WTC11 (cell line): ENCODE data around the gene SIM1. TPM values are rescaled to one million over a fixed set of nuclear protein-coding genes. Genes with fewer than 3 reads are reported as not detected.

Source experiments
- ATAC-seq: fragments of 200-7000 bp; cut with Tn5 transposase; 2 replicates; pipeline ENCODE4 v1.10.0; 2021; ENCODE audit warnings: mild to moderate bottlenecking, moderate library complexity
- CTCF ChIA-PET: fragments of 300-600 bp; sonication (Branson Sonifier 250); formaldehyde crosslinking; loops from one replicate; lab custom pipeline; 2021; ENCODE audit warnings: antibody characterized with exemption; lab: Charles Lee
- POLR2A ChIA-PET: fragments of 350-600 bp; sonication (Branson Sonifier 250); formaldehyde crosslinking; loops from one replicate; lab custom pipeline; 2021; ENCODE audit warnings: antibody characterized with exemption; lab: Charles Lee
- DNase-seq: peaks from one replicate; pipeline ENCODE4 v3.0.0; 2021; ENCODE audit warnings: low spot score
- H3K27ac Mint-ChIP-seq: 2 replicates; pipeline ENCODE4 v1.8.0; 2021; ENCODE audit warnings: mixed read lengths
- H3K27me3 Mint-ChIP-seq: 2 replicates; pipeline ENCODE4 v1.8.0; 2021; ENCODE audit warnings: low read depth, mild to moderate bottlenecking, moderate library complexity, mixed read lengths
- H3K36me3 Mint-ChIP-seq: 2 replicates; pipeline ENCODE4 v1.8.0; 2021; ENCODE audit warnings: mixed read lengths
- H3K4me1 Mint-ChIP-seq: 2 replicates; pipeline ENCODE4 v1.8.0; 2022; ENCODE audit warnings: mixed read lengths
- H3K4me3 Mint-ChIP-seq: 2 replicates; pipeline ENCODE4 v1.8.0; 2021; ENCODE audit warnings: mild to moderate bottlenecking, moderate library complexity, mixed read lengths
- H3K9me3 Mint-ChIP-seq: 2 replicates; pipeline ENCODE4 v1.8.0; 2021; ENCODE audit warnings: mixed read lengths
- ATF2 ChIP-seq: sonication (generic); formaldehyde crosslinking; IDR thresholded peaks from 2 replicates; pipeline ENCODE4 v1.8.1; 2022; ENCODE audit warnings: low read depth, missing genetic modification reagents, borderline replicate concordance
- ESRRA ChIP-seq: sonication (generic); formaldehyde crosslinking; IDR thresholded peaks from 2 replicates; pipeline ENCODE4 v1.8.1; 2022; ENCODE audit warnings: mild to moderate bottlenecking, missing genetic modification reagents, borderline replicate concordance
- GRHL2 ChIP-seq: fragments of 250-450 bp; sonication (Bioruptor Pico); IDR thresholded peaks from 2 replicates; pipeline ENCODE4 v1.8.0; 2022; ENCODE audit warnings: mild to moderate bottlenecking, moderate library complexity; ENCODE audit not compliant: insufficient replicate concordance, severe bottlenecking
- HMGA2 ChIP-seq: fragments of 250-450 bp; sonication (Bioruptor Pico); IDR thresholded peaks from 2 replicates; pipeline ENCODE4 v1.4.0; 2021; ENCODE audit warnings: mild to moderate bottlenecking, moderate library complexity
- KAT7 ChIP-seq: sonication (generic); formaldehyde crosslinking; IDR thresholded peaks from 2 replicates; pipeline ENCODE4 v1.8.1; 2023; ENCODE audit warnings: missing genetic modification reagents, mild to moderate bottlenecking, borderline replicate concordance
- MAX ChIP-seq: sonication (generic); formaldehyde crosslinking; IDR thresholded peaks from 2 replicates; pipeline ENCODE4 v1.8.0; 2022; ENCODE audit warnings: mild to moderate bottlenecking, missing genetic modification reagents
- NR2C2 ChIP-seq: sonication (generic); formaldehyde crosslinking; IDR thresholded peaks from 2 replicates; pipeline ENCODE4 v1.8.0; 2022; ENCODE audit warnings: mild to moderate bottlenecking, missing genetic modification reagents
- TEAD1 ChIP-seq: sonication (generic); formaldehyde crosslinking; IDR thresholded peaks from 2 replicates; pipeline ENCODE4 v1.8.0; 2022; ENCODE audit warnings: mild to moderate bottlenecking, missing genetic modification reagents
- TEAD4 ChIP-seq: sonication (generic); formaldehyde crosslinking; IDR thresholded peaks from 2 replicates; pipeline ENCODE4 v1.8.0; 2022; ENCODE audit warnings: mild to moderate bottlenecking, missing genetic modification reagents
- ZNF317 ChIP-seq: sonication (generic); formaldehyde crosslinking; IDR thresholded peaks from 2 replicates; pipeline ENCODE4 v1.8.1; 2023; ENCODE audit warnings: low read depth, mild to moderate bottlenecking, moderate library complexity, missing genetic modification reagents, borderline replicate concordance
- ZNF396 ChIP-seq: fragments of 250-450 bp; sonication (Bioruptor Pico); IDR thresholded peaks from 2 replicates; pipeline ENCODE4 v1.8.0; 2021; ENCODE audit warnings: mild to moderate bottlenecking, moderate library complexity, borderline replicate concordance
- ZNF423 ChIP-seq: fragments of 250-450 bp; sonication (Bioruptor Pico); IDR thresholded peaks from 2 replicates; pipeline ENCODE4 v2.1.2; 2022; ENCODE audit warnings: mild to moderate bottlenecking, moderate library complexity
- ZNF425 ChIP-seq: fragments of 250-450 bp; sonication (Bioruptor Pico); conservative IDR thresholded peaks from 2 replicates; pipeline ENCODE4 v1.9.0; 2021; ENCODE audit warnings: mild to moderate bottlenecking
- ZNF532 ChIP-seq: fragments of 250-450 bp; sonication (Bioruptor Pico); IDR thresholded peaks from 2 replicates; pipeline ENCODE4 v1.9.0; 2021; ENCODE audit warnings: mild to moderate bottlenecking, borderline replicate concordance
- total RNA-seq: library from RNA; stranded (reverse); gene quantifications from 3 replicates; pipeline ENCODE4 v1.2.3, GENCODE V29; 2021
- TF ChIP-seq, protein P1 (sequence below): sonication (generic); formaldehyde crosslinking; IDR thresholded peaks from 2 replicates; pipeline ENCODE4 v1.8.0; 2022; ENCODE audit warnings: mild to moderate bottlenecking, missing genetic modification reagents

The SIM1 gene
- total RNA-seq, 1 experiment from 2014 or later = 0.09 TPM

DNA sequence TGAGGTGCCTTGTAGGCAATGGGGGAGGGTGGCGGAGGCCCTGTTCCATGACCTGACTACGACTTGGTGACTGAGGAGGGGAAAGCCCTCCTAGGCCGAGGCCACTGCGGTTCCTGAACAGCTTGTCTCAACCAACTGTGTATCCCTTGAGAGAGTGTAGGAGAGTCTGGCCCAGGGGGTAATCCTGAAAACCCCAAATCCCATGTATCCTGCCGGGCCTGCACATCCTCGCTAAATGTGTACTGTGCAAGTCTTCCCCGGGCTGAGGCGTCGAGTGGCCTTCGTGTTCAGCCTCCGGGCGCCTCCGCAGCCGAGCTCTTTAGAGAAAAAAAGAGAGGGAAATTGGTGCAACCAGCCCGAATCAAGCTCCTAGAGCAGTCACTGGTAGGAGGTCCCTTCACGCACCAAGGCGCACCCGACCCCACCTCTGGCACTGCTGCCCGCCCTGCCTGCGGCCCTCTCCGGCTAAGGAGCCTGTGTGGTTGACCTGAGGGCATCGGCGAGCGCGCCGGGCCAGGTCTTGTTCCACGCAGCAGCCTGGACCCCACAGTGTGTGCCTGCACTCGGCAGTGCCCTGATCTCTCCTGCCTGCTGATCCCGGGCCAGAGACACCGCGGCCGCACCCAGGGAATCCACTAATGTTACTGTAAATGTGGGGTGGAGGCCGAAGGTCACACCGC, 7.3 kb downstream of the SIM1 start:
- DNase-seq (peak; percentile 49), ATAC-seq (peak; percentile 10)
- Mint-ChIP-seq H3K27me3 (no peaks in the 10 kb centered on the region), H3K9me3 (no peaks in the 10 kb centered on the region), H3K27ac (no peak overlapping the region), H3K4me1 (peaks cover 62% of the 10 kb centered on the region), H3K36me3 (no peaks in the 10 kb centered on the region), H3K4me3 (peak overlapping the region; percentile 69)
- TF ChIP-seq ZNF532 (CRISPR knock-in tag) (no peak), MAX (no peak), NR2C2 (CRISPR knock-in tag) (0 out of 2 replicates have a peak, but pooled peaks have one; percentile 30), ZNF317 (CRISPR knock-in tag) (no peak), ESRRA (CRISPR knock-in tag) (no peak), TEAD1 (CRISPR knock-in tag) (no peak)
- TF ChIP-seq, protein P1, sequence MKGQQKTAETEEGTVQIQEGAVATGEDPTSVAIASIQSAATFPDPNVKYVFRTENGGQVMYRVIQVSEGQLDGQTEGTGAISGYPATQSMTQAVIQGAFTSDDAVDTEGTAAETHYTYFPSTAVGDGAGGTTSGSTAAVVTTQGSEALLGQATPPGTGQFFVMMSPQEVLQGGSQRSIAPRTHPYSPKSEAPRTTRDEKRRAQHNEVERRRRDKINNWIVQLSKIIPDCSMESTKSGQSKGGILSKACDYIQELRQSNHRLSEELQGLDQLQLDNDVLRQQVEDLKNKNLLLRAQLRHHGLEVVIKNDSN (CRISPR knock-in tag) = no peak
- ChIA-PET CTCF (interaction anchor here (0.6 to 2.3 kb wide), 5 partner anchors 8 to 350 kb away, joined by 3 to 15 read pairs (median 3); partner anchors contain the start of gene SIM1), POLR2A (no interaction called here)

- no peak for TF ChIP-seq ZNF396 (CRISPR knock-in tag)
- TF ChIP-seq ZNF423 = no peak
- no peak for TF ChIP-seq TEAD4 (CRISPR knock-in tag)
- no peak for TF ChIP-seq HMGA2 (CRISPR knock-in tag)
- TF ChIP-seq ZNF425 (CRISPR knock-in tag) = no peak
- TF ChIP-seq ATF2 (CRISPR knock-in tag) = no peak
- TF ChIP-seq KAT7 (CRISPR knock-in tag) = no peak
- TF ChIP-seq GRHL2 (CRISPR knock-in tag) = no peak
- Mint-ChIP-seq H3K9me3 (no peaks in the 10 kb centered on the region), H3K4me3 (peak overlapping the region; percentile 72), H3K36me3 (no peaks in the 10 kb centered on the region), H3K4me1 (peaks cover 57% of the 10 kb centered on the region), H3K27me3 (no peaks in the 10 kb centered on the region), H3K27ac (no peak overlapping the region)
- ATAC-seq (no peak), DNase-seq (no peak)
- ChIA-PET CTCF (interaction anchor here (1.0 to 2.3 kb wide), 6 partner anchors 9 to 851 kb away, joined by 3 to 15 read pairs (median 4); partner anchors contain the start of gene SIM1), POLR2A (interaction anchor here (0.8 kb wide), 1 partner anchor 8 kb away, joined by 3 read pairs; the partner anchor contains the start of gene SIM1)
Observed at GRCh38 chr6:100456908-100457235, 7.8 kb downstream of the SIM1 start.
